Measurements from ENCODE around the gene CPPED1. TPM values are rescaled to one million over a fixed set of nuclear protein-coding genes. Genes with fewer than 3 reads are reported as not detected.

The CPPED1 gene
- total and polyA plus RNA-seq, 2 donors from 2014 or later, result 29.7 to 41.1 TPM

DNA sequence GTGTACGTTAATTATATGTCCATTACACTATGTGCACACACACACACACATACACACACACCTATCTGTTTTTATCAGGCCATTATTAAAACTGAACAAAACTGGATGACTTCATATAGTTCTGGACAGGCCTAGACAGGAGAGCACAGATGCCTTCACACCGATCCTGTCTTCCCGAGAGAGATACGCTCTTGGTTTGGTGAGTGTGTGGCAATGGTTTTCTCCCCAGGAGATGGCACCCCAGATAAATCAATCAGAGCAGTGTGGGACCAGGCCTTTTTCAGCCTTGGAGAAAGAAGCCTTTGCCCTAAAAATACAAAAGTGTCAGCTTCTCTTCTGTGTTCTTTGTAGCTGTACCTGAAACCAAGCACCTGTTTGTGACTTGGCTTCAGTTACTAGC, 83.7 kb downstream of the CPPED1 start:
- TF ChIP-seq, protein P1, sequence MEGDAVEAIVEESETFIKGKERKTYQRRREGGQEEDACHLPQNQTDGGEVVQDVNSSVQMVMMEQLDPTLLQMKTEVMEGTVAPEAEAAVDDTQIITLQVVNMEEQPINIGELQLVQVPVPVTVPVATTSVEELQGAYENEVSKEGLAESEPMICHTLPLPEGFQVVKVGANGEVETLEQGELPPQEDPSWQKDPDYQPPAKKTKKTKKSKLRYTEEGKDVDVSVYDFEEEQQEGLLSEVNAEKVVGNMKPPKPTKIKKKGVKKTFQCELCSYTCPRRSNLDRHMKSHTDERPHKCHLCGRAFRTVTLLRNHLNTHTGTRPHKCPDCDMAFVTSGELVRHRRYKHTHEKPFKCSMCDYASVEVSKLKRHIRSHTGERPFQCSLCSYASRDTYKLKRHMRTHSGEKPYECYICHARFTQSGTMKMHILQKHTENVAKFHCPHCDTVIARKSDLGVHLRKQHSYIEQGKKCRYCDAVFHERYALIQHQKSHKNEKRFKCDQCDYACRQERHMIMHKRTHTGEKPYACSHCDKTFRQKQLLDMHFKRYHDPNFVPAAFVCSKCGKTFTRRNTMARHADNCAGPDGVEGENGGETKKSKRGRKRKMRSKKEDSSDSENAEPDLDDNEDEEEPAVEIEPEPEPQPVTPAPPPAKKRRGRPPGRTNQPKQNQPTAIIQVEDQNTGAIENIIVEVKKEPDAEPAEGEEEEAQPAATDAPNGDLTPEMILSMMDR (IDR thresholded peaks at IDR 0.05; ENCODE audit: borderline replicate concordance, extremely low read depth, insufficient read depth), result no peak
- Histone ChIP-seq H3K4me1 (ENCODE audit: control insufficient read depth in 2 of 3, insufficient read depth in 2 of 3, low read depth in 1 of 3, low read length in 3 of 3) (no peaks in the 10 kb centered on the region), H3K27ac (ENCODE audit: low read depth in 2 of 2, low read length in 2 of 2) (no peak overlapping the region), H3K9me3 (ENCODE audit: control insufficient read depth in 2 of 3, insufficient read depth in 1 of 3, low read length in 3 of 3) (no peaks in the 10 kb centered on the region), H3K36me3 (ENCODE audit: control insufficient read depth in 2 of 3, insufficient read depth in 3 of 3, low read length in 3 of 3) (no peaks in the 10 kb centered on the region), H3K9ac (ENCODE audit: low read length in 3 of 3) (no peak overlapping the region), H3K4me3 (ENCODE audit: low read length in 3 of 3) (no peak overlapping the region), H3K27me3 (ENCODE audit: control insufficient read depth, insufficient read depth, low read length) (no peaks in the 10 kb centered on the region)
- DNase-seq (no peak), FAIRE-seq (no peak)
- intact Hi-C loops (cut with DNase I), result no loop called here

DNA sequence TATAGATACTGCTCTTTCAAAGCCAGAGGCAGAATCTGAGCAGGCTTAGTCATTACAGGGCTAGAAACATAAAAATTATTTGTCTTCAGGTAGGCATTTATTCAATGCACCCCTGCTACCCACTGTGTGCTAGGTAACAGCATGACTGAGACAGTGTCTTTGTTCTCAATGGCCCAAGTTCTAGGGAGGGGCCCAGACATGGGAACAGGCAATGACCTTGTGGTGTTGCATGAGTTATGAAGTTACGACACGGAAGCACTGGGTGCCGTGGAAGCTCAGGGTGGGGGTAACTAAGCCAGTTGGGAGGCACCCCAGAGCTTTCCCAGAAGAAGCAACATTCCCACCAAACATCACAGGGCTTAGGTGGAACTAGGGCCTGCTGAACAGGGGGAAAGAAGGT, 87.0 kb downstream of the CPPED1 start:
- TF ChIP-seq, protein P1 (IDR thresholded peaks at IDR 0.05; ENCODE audit: borderline replicate concordance, extremely low read depth, insufficient read depth), result no peak
- H3K4me1 ChIP-seq (ENCODE audit: control insufficient read depth in 2 of 3, insufficient read depth in 2 of 3, low read depth in 1 of 3, low read length in 3 of 3), result no peaks in the 10 kb centered on the region
- no peak for FAIRE-seq
- DNase-seq, result no peak
- H3K27me3 ChIP-seq (ENCODE audit: control insufficient read depth, insufficient read depth, low read length), result no peaks in the 10 kb centered on the region
- H3K4me3 ChIP-seq (ENCODE audit: low read length in 3 of 3), result no peak overlapping the region
- intact Hi-C loops (cut with DNase I), result no loop called here
- no peaks in the 10 kb centered on the region for H3K36me3 ChIP-seq (ENCODE audit: control insufficient read depth in 2 of 3, insufficient read depth in 3 of 3, low read length in 3 of 3)
- no peak overlapping the region for H3K9ac ChIP-seq (ENCODE audit: low read length in 3 of 3)
- no peaks in the 10 kb centered on the region for H3K9me3 ChIP-seq (ENCODE audit: control insufficient read depth in 2 of 3, insufficient read depth in 1 of 3, low read length in 3 of 3)
- H3K27ac ChIP-seq (ENCODE audit: low read depth in 2 of 2, low read length in 2 of 2), result no peak overlapping the region

DNA sequence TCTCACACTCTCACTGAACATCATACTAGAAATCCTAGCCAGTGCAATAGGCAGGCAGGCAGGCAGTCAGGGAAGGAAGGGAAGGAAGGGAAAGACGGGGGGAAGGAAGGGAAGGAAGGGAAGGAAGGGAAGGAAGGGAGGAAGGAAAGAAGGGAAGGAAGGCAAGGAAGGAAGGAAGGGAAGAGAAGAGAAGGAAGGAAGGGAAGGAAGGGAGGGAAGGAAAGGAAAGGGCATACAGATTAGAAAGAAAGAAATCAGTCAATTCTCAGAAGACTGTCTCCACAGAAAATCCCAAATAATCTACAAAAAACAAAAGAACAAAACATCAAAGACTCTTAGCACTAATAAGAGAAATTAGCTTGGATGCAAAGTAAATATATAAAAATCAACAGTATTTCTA, 93.9 kb downstream of the CPPED1 start:
- H3K9me3 ChIP-seq (ENCODE audit: control insufficient read depth in 2 of 3, insufficient read depth in 1 of 3, low read length in 3 of 3), result no peaks in the 10 kb centered on the region
- DNase-seq (no peak), FAIRE-seq (no peak)
- no peak overlapping the region for H3K4me3 ChIP-seq (ENCODE audit: low read length in 3 of 3)
- H3K9ac ChIP-seq (ENCODE audit: low read length in 3 of 3), result no peak overlapping the region
- intact Hi-C loops (cut with DNase I), result no loop called here
- H3K36me3 ChIP-seq (ENCODE audit: control insufficient read depth in 2 of 3, insufficient read depth in 3 of 3, low read length in 3 of 3), result no peaks in the 10 kb centered on the region
- no peaks in the 10 kb centered on the region for H3K4me1 ChIP-seq (ENCODE audit: control insufficient read depth in 2 of 3, insufficient read depth in 2 of 3, low read depth in 1 of 3, low read length in 3 of 3)
- TF ChIP-seq, protein P1 (IDR thresholded peaks at IDR 0.05; ENCODE audit: borderline replicate concordance, extremely low read depth, insufficient read depth), result no peak
- no peaks in the 10 kb centered on the region for H3K27me3 ChIP-seq (ENCODE audit: control insufficient read depth, insufficient read depth, low read length)
- H3K27ac ChIP-seq (ENCODE audit: low read depth in 2 of 2, low read length in 2 of 2), result no peak overlapping the region

DNA sequence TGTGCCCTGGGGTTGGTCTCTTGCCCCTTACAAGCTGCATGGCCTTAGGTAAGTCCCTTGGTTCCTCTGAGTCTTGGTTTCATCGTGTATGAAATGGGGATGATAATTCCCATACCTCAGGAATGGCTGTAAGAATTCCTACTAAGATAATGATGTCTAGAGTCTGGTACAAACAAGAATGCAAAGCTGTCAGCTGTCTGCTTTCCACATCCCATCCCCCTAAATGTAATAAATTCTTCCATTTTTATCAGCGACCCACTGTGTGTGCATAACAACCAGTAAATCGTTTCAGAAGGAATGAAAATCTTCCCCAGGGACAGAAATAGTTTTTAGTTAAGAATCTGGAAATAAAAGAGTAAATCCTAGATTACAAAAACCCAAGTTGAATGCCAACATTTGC, 95.4 kb downstream of the CPPED1 start:
- H3K27me3 ChIP-seq (ENCODE audit: control insufficient read depth, insufficient read depth, low read length), result no peaks in the 10 kb centered on the region
- TF ChIP-seq, protein P1 (IDR thresholded peaks at IDR 0.05; ENCODE audit: borderline replicate concordance, extremely low read depth, insufficient read depth), result no peak
- no peak overlapping the region for H3K9ac ChIP-seq (ENCODE audit: low read length in 3 of 3)
- no peak overlapping the region for H3K27ac ChIP-seq (ENCODE audit: low read depth in 2 of 2, low read length in 2 of 2)
- FAIRE-seq, result no peak
- DNase-seq, result no peak
- H3K36me3 ChIP-seq (ENCODE audit: control insufficient read depth in 2 of 3, insufficient read depth in 3 of 3, low read length in 3 of 3), result peaks cover 0 to 7% (median 0%) of the 10 kb centered on the region in 3 donors
- no peak overlapping the region for H3K4me3 ChIP-seq (ENCODE audit: low read length in 3 of 3)
- intact Hi-C loops (cut with DNase I), result no loop called here
- no peaks in the 10 kb centered on the region for H3K4me1 ChIP-seq (ENCODE audit: control insufficient read depth in 2 of 3, insufficient read depth in 2 of 3, low read depth in 1 of 3, low read length in 3 of 3)
- H3K9me3 ChIP-seq (ENCODE audit: control insufficient read depth in 2 of 3, insufficient read depth in 1 of 3, low read length in 3 of 3), result no peaks in the 10 kb centered on the region

Measured in kidney (tissue), 14 donors.